Measurements from ENCODE around the gene FAM8A1. TPM values are rescaled to one million over a fixed set of nuclear protein-coding genes. Genes with fewer than 3 reads are reported as not detected.
"Not testable (repeated sequence)": the region's sequence is repeated elsewhere in the genome, so short reads cannot be mapped to it uniquely, and the experiment has no call there.

Gene FAM8A1
- total RNA-seq, 1 donor from 2014 or later, result 29.8 TPM

DNA sequence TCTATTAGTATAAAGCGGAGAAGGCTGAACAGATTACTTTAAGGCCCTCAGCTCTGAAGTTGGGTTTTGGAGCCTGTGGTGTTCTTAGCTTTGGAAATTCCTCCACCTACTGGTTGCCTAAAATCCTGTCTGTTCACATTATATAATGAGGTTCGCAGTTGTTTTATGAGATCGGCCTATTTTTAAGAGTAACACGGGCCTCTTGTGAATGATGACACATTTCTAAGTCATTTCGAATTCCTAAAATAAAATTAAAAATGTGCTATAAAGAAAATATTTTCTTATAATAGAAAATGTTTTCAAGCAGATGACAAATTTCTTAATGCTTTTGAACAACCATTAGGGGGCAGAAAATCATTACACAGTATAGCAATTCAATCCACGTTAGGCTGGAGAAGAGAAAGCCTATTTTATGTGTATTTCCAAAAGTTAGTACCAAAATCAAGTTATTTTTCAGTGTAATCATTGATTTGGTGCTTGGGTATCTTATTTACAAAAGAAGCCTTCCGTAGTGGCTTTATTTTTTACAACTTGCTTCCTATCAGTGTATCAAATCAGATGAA is 15.8 kb upstream of the FAM8A1 start:
- ATAC-seq, result peak; percentile 73 to 83
- Histone ChIP-seq H3K4me3 (no peak overlapping the region), H3K27ac (peak overlapping the region; percentile 33), H3K9me3 (no peaks in the 10 kb centered on the region), H3K36me3 (no peaks in the 10 kb centered on the region), H3K4me1 (peaks cover 22% of the 10 kb centered on the region), H3K27me3 (ENCODE audit: low read depth) (no peaks in the 10 kb centered on the region)
- TF ChIP-seq, protein P1, sequence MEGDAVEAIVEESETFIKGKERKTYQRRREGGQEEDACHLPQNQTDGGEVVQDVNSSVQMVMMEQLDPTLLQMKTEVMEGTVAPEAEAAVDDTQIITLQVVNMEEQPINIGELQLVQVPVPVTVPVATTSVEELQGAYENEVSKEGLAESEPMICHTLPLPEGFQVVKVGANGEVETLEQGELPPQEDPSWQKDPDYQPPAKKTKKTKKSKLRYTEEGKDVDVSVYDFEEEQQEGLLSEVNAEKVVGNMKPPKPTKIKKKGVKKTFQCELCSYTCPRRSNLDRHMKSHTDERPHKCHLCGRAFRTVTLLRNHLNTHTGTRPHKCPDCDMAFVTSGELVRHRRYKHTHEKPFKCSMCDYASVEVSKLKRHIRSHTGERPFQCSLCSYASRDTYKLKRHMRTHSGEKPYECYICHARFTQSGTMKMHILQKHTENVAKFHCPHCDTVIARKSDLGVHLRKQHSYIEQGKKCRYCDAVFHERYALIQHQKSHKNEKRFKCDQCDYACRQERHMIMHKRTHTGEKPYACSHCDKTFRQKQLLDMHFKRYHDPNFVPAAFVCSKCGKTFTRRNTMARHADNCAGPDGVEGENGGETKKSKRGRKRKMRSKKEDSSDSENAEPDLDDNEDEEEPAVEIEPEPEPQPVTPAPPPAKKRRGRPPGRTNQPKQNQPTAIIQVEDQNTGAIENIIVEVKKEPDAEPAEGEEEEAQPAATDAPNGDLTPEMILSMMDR (IDR thresholded peaks at IDR 0.05), result peak; percentile 75
- DNase-seq, result no peak
- intact Hi-C loops (cut with DNase I), result loop anchor here (5.0 to 10.0 kb wide), 2 partner anchors 110 to 427 kb away; no protein-coding TSS in a partner anchor

DNA sequence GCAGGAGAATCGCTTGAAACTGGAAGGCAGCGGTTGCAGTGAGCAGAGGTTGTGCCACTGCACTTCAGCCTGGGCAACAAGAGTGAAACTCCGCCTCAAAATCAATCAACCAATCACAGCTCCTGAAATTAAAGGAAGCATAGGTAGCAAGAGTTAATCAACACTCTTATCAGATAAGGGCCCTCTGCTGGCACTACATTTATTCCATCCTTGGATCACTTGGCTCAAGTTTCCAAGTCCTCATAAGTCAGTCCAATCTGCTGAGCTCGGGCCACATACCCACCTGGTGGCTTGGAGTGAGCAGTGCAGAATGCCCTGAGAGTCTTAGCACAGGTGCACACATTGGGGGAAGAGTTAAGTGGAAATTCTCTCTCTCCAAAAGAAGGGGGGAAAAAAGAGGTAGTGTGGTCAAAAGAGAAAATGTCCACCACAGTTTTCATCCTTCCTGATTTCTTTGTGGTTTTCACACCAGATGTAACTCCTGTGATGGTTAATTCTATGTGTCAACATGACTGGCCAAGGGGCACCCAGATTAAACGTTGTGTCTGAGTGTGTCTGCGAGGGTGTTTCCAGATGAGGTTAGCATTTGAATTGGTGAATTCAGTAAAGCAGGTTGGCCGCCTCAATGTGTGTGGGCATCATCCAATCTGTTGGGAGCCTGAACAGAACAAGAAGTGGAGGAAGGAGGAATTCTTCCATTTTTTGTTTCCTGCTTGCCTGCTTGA is 14.2 kb upstream of the FAM8A1 start:
- TF ChIP-seq, protein P1 (IDR thresholded peaks at IDR 0.05), result peak; percentile 36
- Histone ChIP-seq H3K9me3 (no peaks in the 10 kb centered on the region), H3K27me3 (ENCODE audit: low read depth) (no peaks in the 10 kb centered on the region), H3K4me1 (peaks cover 22% of the 10 kb centered on the region), H3K36me3 (no peaks in the 10 kb centered on the region), H3K4me3 (no peak overlapping the region), H3K27ac (no peak overlapping the region)
- intact Hi-C loops (cut with DNase I), result loop anchor here (10.0 kb wide), 1 partner anchor 111 kb away; no protein-coding TSS in a partner anchor
- ATAC-seq (peak; percentile 56 to 86), DNase-seq (peak; percentile 63)

DNA sequence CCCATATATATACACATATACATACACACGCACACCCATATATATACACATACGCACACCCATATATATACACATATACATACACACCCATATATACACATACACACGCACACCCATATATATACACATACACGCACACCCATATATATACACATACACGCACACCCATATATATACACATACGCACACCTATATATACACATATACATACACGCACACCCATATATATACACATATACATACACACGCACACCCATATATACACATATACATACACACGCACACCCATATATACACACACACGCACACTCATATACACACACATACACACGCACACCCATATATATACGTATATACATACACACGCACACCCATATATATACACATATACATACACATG is 13.5 kb upstream of the FAM8A1 start:
- H3K27me3 ChIP-seq (ENCODE audit: low read depth); ATAC-seq: not testable (repeated sequence)
- intact Hi-C loops (cut with DNase I), result loop anchor here (10.0 kb wide), 1 partner anchor 112 kb away; no protein-coding TSS in a partner anchor

DNA sequence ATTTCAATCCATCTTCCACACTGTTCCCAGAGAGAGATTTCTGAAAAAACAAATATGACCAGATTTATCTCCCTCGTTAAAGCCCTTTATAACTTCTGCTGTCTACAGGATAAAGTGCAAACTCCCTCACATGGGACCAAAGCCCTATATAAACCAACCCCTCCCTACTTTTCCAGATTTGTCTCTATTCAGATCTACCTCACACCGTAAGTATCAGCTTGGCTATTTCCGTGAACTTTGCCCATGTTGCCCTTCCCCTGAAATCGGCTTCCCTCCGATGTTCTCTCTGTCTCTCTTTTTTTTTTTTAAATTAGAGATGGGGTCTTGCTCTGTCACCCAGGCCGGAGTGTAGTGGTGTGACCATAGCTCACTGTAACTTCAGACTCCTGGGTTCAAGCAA is 12.1 kb upstream of the FAM8A1 start:
- DNase-seq (no peak), ATAC-seq (no peak)
- peaks cover 22% of the 10 kb centered on the region for H3K4me1 ChIP-seq
- H3K27ac ChIP-seq, result no peak overlapping the region
- intact Hi-C loops (cut with DNase I), result loop anchor here (10.0 kb wide), 1 partner anchor 113 kb away; no protein-coding TSS in a partner anchor
- no peaks in the 10 kb centered on the region for H3K9me3 ChIP-seq
- H3K27me3 ChIP-seq (ENCODE audit: low read depth), result no peaks in the 10 kb centered on the region
- H3K4me3 ChIP-seq, result no peak overlapping the region
- H3K36me3 ChIP-seq, result no peaks in the 10 kb centered on the region
- TF ChIP-seq, protein P1 (IDR thresholded peaks at IDR 0.05), result no peak

More for the DNA sequence above, 13.5 kb upstream of the FAM8A1 start:
- H3K36me3 ChIP-seq, DNase-seq, H3K4me3 ChIP-seq, H3K9me3 ChIP-seq, H3K27ac ChIP-seq: not testable (repeated sequence)
- H3K4me1 ChIP-seq, result peaks cover 22% of the 10 kb centered on the region

DNA sequence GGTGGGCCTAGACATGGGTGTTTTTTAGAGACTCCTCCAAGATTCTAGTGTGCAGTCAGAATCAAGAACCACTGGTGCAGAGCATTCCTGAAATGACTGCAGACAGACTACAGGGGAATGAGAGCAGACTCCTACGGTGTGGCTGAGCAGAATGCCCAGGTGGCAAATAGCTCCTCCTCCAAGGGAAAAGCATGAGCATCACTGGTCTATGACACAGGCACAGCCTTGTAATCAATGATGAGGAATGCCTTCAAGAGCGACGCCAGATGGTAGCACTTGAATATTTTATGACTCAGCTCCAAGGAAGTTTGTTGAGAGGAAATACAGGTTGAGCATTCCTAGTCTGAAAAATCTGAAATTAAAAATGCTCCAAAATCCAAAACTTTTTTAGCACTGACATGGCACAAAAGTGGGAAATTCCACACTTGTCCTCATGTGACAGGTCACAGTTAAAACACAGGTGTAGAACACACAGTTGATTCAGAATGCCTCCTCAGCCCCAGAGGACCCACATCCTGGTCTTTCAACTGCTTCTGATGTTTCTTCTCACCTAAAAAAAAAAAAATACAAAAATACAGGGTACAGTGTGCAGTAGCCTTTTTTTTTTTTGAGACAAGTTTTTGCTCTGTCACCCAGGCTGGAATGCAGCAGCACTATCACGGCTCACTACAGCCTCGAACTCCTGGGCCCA is 10.6 kb upstream of the FAM8A1 start:
- peak; percentile 88 for ATAC-seq
- intact Hi-C loops (cut with DNase I), result loop anchor here (10.0 kb wide), 1 partner anchor 115 kb away; no protein-coding TSS in a partner anchor
- Histone ChIP-seq H3K9me3 (no peaks in the 10 kb centered on the region), H3K4me1 (peaks cover 10% of the 10 kb centered on the region), H3K36me3 (no peaks in the 10 kb centered on the region), H3K4me3 (no peak overlapping the region), H3K27ac (no peak overlapping the region), H3K27me3 (ENCODE audit: low read depth) (no peaks in the 10 kb centered on the region)
- DNase-seq, result no peak
- TF ChIP-seq, protein P1 (IDR thresholded peaks at IDR 0.05), result no peak

Measured in lower lobe of right lung (tissue), 2 donors.